IPS DF 6.9 (cell line): Measurements from ENCODE around the gene AZU1.

Experiments
- DNase-seq: peaks from one replicate; pipeline ENCODE4 v3.0.0-alpha.2; 2013; ENCODE audit warnings: low read depth, low spot score
- H3K27ac ChIP-seq: one replicate; pipeline ENCODE4 v1.5.1; 2013; ENCODE audit warnings: low read length, control low read depth
- H3K27me3 ChIP-seq: 2 replicates; pipeline ENCODE4 v1.6.1; 2013; ENCODE audit warnings: mild to moderate bottlenecking, low read length; ENCODE audit not compliant: control insufficient read depth, insufficient read depth
- H3K36me3 ChIP-seq: 2 replicates; pipeline ENCODE4 v1.6.1; 2013; ENCODE audit warnings: low read length; ENCODE audit not compliant: control insufficient read depth, insufficient read depth
- H3K4me1 ChIP-seq: 2 replicates; pipeline ENCODE4 v1.6.1; 2013; ENCODE audit warnings: low read length; ENCODE audit not compliant: control insufficient read depth, insufficient read depth
- H3K4me3 ChIP-seq: 2 replicates; pipeline ENCODE4 v1.5.1; 2013; ENCODE audit warnings: mild to moderate bottlenecking, low read length
- H3K9me3 ChIP-seq: 2 replicates; pipeline ENCODE4 v1.6.1; 2013; ENCODE audit warnings: low read length, inconsistent platforms; ENCODE audit not compliant: control insufficient read depth, insufficient read depth
- WGBS: extraction: QIAGEN DNeasy Blood & Tissue Kit; methylation state at CpG from one replicate; pipeline ENCODE4 v1.1.7; 2013; ENCODE audit warnings: mixed read lengths, missing lambda C conversion rate; ENCODE audit not compliant: insufficient read length, insufficient coverage; 5-methylcytosine and 5-hydroxymethylcytosine counted together

The AZU1 gene

GRCh38 chr19:858868-859843, 31.5 kb downstream of the AZU1 start, which contains the start of gene CFD:
Gene CFD, plus strand, starts transcription at chr19:859664. Its CDS starts 26 bp downstream, at chr19:859690.
- no CpG with 5 or more reads among the region's 24 CpGs for WGBS
- Histone ChIP-seq H3K4me3 (peak within 1 kb of the TSS; percentile 61; the same call in 1 of the 2 replicates), H3K9me3 (no peaks in the 10 kb centered on the region), H3K4me1 (peaks cover 6% of the 10 kb centered on the region; the same call in 1 of the 2 replicates), H3K36me3 (no peaks in the 10 kb centered on the region), H3K27ac (no peak within 1 kb of the TSS), H3K27me3 (no peaks in the 10 kb centered on the region; the same call in 1 of the 2 replicates)
- DNase-seq: no peak

GRCh38 chr19:861141-861755, 33.6 kb downstream of the AZU1 start:
- Histone ChIP-seq H3K36me3 (no peaks in the 10 kb centered on the region), H3K4me3 (peak overlapping the region; percentile 8; the same call in 1 of the 2 replicates), H3K27me3 (no peaks in the 10 kb centered on the region; the same call in 1 of the 2 replicates), H3K9me3 (no peaks in the 10 kb centered on the region), H3K4me1 (peaks cover 7% of the 10 kb centered on the region; the same call in 1 of the 2 replicates), H3K27ac (no peak overlapping the region)
- DNase-seq: no peak
- no CpG with 5 or more reads among the region's 35 CpGs for WGBS

- Histone ChIP-seq H3K4me1 (peaks cover 8% of the 10 kb centered on the region), H3K9me3 (no peaks in the 10 kb centered on the region), H3K27ac (no peak overlapping the region), H3K4me3 (peak overlapping the region; percentile 37; the same call in 1 of the 2 replicates), H3K27me3 (no peaks in the 10 kb centered on the region; the same call in 1 of the 2 replicates), H3K36me3 (no peaks in the 10 kb centered on the region)
- peak; percentile 77 for DNase-seq
- WGBS: no CpG with 5 or more reads among the region's 60 CpGs
Measured at GRCh38 chr19:861756-862580, 34.3 kb downstream of the AZU1 start.

GRCh38 chr19:862581-863314, 35.1 kb downstream of the AZU1 start:
- Histone ChIP-seq H3K27ac (no peak overlapping the region), H3K36me3 (no peaks in the 10 kb centered on the region), H3K27me3 (no peaks in the 10 kb centered on the region; the same call in 1 of the 2 replicates), H3K4me3 (peak overlapping the region; percentile 37; the same call in 1 of the 2 replicates), H3K9me3 (no peaks in the 10 kb centered on the region), H3K4me1 (peaks cover 9% of the 10 kb centered on the region)
- DNase-seq: peak; percentile 52
- WGBS: no CpG with 5 or more reads among the region's 48 CpGs

- Histone ChIP-seq H3K27me3 (no peaks in the 10 kb centered on the region; the same call in 1 of the 2 replicates), H3K36me3 (peaks cover 5% of the 10 kb centered on the region; the same call in 1 of the 2 replicates), H3K4me3 (no peak overlapping the region; the same call in 1 of the 2 replicates), H3K4me1 (peaks cover 9% of the 10 kb centered on the region), H3K9me3 (no peaks in the 10 kb centered on the region), H3K27ac (no peak overlapping the region)
- DNase-seq: no peak
- WGBS: no CpG with 5 or more reads among the region's 7 CpGs
Measured at GRCh38 chr19:863315-863620, 35.6 kb downstream of the AZU1 start.

- Histone ChIP-seq H3K36me3 (peaks cover 15% of the 10 kb centered on the region; the same call in 1 of the 2 replicates), H3K4me3 (no peak overlapping the region), H3K9me3 (no peaks in the 10 kb centered on the region), H3K27ac (no peak overlapping the region), H3K27me3 (no peaks in the 10 kb centered on the region), H3K4me1 (peaks cover 6% of the 10 kb centered on the region)
- no CpG with 5 or more reads among the region's 38 CpGs for WGBS
- no peak for DNase-seq
Measured at GRCh38 chr19:866769-867300, 39.2 kb downstream of the AZU1 start.

GRCh38 chr19:867301-867793, 39.7 kb downstream of the AZU1 start:
- Histone ChIP-seq H3K36me3 (peaks cover 15% of the 10 kb centered on the region; the same call in 1 of the 2 replicates), H3K4me1 (peaks cover 10% of the 10 kb centered on the region), H3K27me3 (no peaks in the 10 kb centered on the region), H3K4me3 (no peak overlapping the region), H3K27ac (no peak overlapping the region), H3K9me3 (no peaks in the 10 kb centered on the region)
- no peak for DNase-seq
- WGBS: no CpG with 5 or more reads among the region's 16 CpGs

- H3K9me3 ChIP-seq: no peaks in the 10 kb centered on the region
- no peak overlapping the region for H3K4me3 ChIP-seq
- H3K27me3 ChIP-seq: no peaks in the 10 kb centered on the region
- WGBS: no CpG with 5 or more reads among the region's 39 CpGs
- H3K4me1 ChIP-seq: peaks cover 10% of the 10 kb centered on the region
- no peak overlapping the region for H3K27ac ChIP-seq
- peaks cover 15% of the 10 kb centered on the region; the same call in 1 of the 2 replicates for H3K36me3 ChIP-seq
- DNase-seq: no peak
Measured at GRCh38 chr19:867855-868457, 40.3 kb downstream of the AZU1 start.
